H1 (cell line): ENCODE data around the gene ATP6V0E2. TPM values are rescaled to one million over a fixed set of nuclear protein-coding genes. Genes with fewer than 3 reads are reported as not detected.

Experiments
- CTCF ChIP-seq, 3 experiments: IDR thresholded peaks; 1 replicate in 2 of 3; 2 replicates in 1 of 3; pipeline versions ENCODE4 v1.5.1 to v1.6.1; 2011; ENCODE audit warnings: low read length in 3 of 3, mild to moderate bottlenecking in 3 of 3, inconsistent platforms in 2 of 3, low read depth in 1 of 3, moderate library complexity in 1 of 3; ENCODE audit not compliant: insufficient read depth in 1 of 3; ENCODE audit errors: control extremely low read depth in 1 of 3
- EP300 ChIP-seq, 2 experiments: IDR thresholded peaks; 1 replicate in 1 of 2; 2 replicates in 1 of 2; pipeline ENCODE4 v1.6.1; 2011 to 2012; ENCODE audit warnings: low read depth in 2 of 2, low read length in 2 of 2, mild to moderate bottlenecking in 2 of 2, borderline replicate concordance in 1 of 2, inconsistent platforms in 1 of 2, moderate library complexity in 1 of 2
- EZH2 ChIP-seq: fragments of 200-600 bp; sonication (generic); IDR thresholded peaks from 2 replicates; pipeline ENCODE4 v1.7.1; 2012; ENCODE audit warnings: low read depth, mild to moderate bottlenecking, moderate library complexity, low read length, inconsistent platforms; ENCODE audit not compliant: severe bottlenecking
- FOSL1 ChIP-seq: IDR thresholded peaks from 2 replicates; pipeline ENCODE4 v1.6.1; 2011; ENCODE audit warnings: mild to moderate bottlenecking, low read depth, low read length, moderate library complexity; ENCODE audit not compliant: insufficient read depth
- JUN ChIP-seq: IDR thresholded peaks from 2 replicates; pipeline ENCODE4 v1.6.1; 2011; ENCODE audit warnings: low read depth, mild to moderate bottlenecking, improper control_type of control experiment, low read length
- POLR2AphosphoS5 ChIP-seq: IDR thresholded peaks from 2 replicates; pipeline ENCODE4 v1.6.1; 2011; ENCODE audit warnings: low read depth, low read length
- RBBP5 ChIP-seq: IDR thresholded peaks from 2 replicates; pipeline ENCODE4 v1.7.1; 2012; ENCODE audit warnings: low read depth, mild to moderate bottlenecking, inconsistent platforms, low read length, moderate library complexity, borderline replicate concordance
- RFX5 ChIP-seq: IDR thresholded peaks from 2 replicates; pipeline ENCODE4 v1.6.1; 2011; ENCODE audit warnings: low read depth, low read length, improper control_type of control experiment, borderline replicate concordance
- USF2 ChIP-seq: IDR thresholded peaks from 2 replicates; pipeline ENCODE4 v1.6.1; 2011; ENCODE audit warnings: low read length, improper control_type of control experiment
- polyA plus RNA-seq, 7 experiments: library from polyadenylated mRNA; depleted of rRNA in 3 of 7; stranded (reverse) in 5 of 7; unstranded in 2 of 7; fragments of >200 nt in 5 of 7; fragments of 200-250 nt in 2 of 7; gene quantifications; 1 replicate in 5 of 7; 2 replicates in 1 of 7; 4 replicates in 1 of 7; pipeline versions ENCODE4 v1.2.1 to v1.2.3, GENCODE V29; 2011 to 2013; ENCODE audit warnings: missing spikeins in 2 of 7, mixed read lengths in 2 of 7
- total RNA-seq: library from RNA; stranded (reverse); fragmentation: NEBNext Ultra II Directional; extraction: Animal tissue kit (Norgen Biotek cat#: 25700); gene quantifications from 2 replicates; pipeline ENCODE4 v1.2.1, GENCODE V29; 2021

ATP6V0E2 gene
- total and polyA plus RNA-seq, 2 of the 8 experiments (the other 6 are each of a cell fraction or from before 2014, with no cell fraction given): 26.1 to 47.9 TPM

GRCh38 chr7:149824748-149825566, 48.8 kb upstream of the ATP6V0E2 start (continued):
- TF ChIP-seq CTCF (IDR thresholded peaks at IDR 0.05; ENCODE audit: control extremely low read depth in 1 of 3, insufficient read depth in 1 of 3, low read depth in 1 of 3, low read length in 3 of 3) (no peak), POLR2AphosphoS5 (no peak), USF2 (no peak), JUN (no peak), EZH2 (no peak), EP300 (IDR thresholded peaks at IDR 0.05; ENCODE audit: borderline replicate concordance in 1 of 2, low read depth in 2 of 2, low read length in 2 of 2) (no peak), RBBP5 (no peak), RFX5 (no peak), FOSL1 (no peak)
